HepG2 (cell line): ENCODE data around the gene ACBD7. TPM values are rescaled to one million over a fixed set of nuclear protein-coding genes. Genes with fewer than 3 reads are reported as not detected.
A peak's percentile ranks its signal among the peaks of the same experiment; 100 is the strongest.

Experiments
- KLF15 ChIP-seq: sonication (generic); formaldehyde crosslinking; IDR thresholded peaks from 2 replicates; pipeline ENCODE4 v1.8.1; 2023; ENCODE audit warnings: borderline replicate concordance, mild to moderate bottlenecking, inconsistent platforms, missing genetic modification reagents, mixed read lengths
- NFKBIZ ChIP-seq: IDR thresholded peaks from 2 replicates; pipeline ENCODE4 v1.6.1; 2018; ENCODE audit warnings: missing genetic modification reagents, missing compliant biosample characterization
- SSRP1 ChIP-seq: IDR thresholded peaks from 2 replicates; pipeline ENCODE4 v1.6.1; 2016; ENCODE audit warnings: control low read depth
- ZNF17 ChIP-seq: sonication (generic); formaldehyde crosslinking; IDR thresholded peaks from 2 replicates; pipeline ENCODE4 v1.5.0; 2020; ENCODE audit warnings: mild to moderate bottlenecking, missing genetic modification reagents
- ZNF180 ChIP-seq: sonication (generic); formaldehyde crosslinking; IDR thresholded peaks from 2 replicates; pipeline ENCODE4 v1.4.0; 2020; ENCODE audit warnings: low read depth, missing genetic modification reagents, borderline replicate concordance
- ZNF207 ChIP-seq: fragments of 450-650 bp; IDR thresholded peaks from 2 replicates; pipeline ENCODE4 v1.6.1; 2016; ENCODE audit warnings: antibody characterized with exemption, borderline replicate concordance
- polyA plus RNA-seq, 8 experiments: library from polyadenylated mRNA; depleted of rRNA in 3 of 8; stranded (reverse) in 7 of 8; unstranded in 1 of 8; fragments of >200 nt; fragmentation: Illumina TruSeq in 4 of 8; extraction: Trizol in 4 of 8; gene quantifications; 2 replicates each; pipeline versions ENCODE4 v1.2.1 to v1.2.3, GENCODE V29; 2011 to 2016; ENCODE audit warnings: low read depth in 4 of 8, missing spikeins in 1 of 8, mixed read lengths in 1 of 8; ENCODE audit not compliant: insufficient read depth in 1 of 8
- total RNA-seq, 5 experiments: library from RNA; depleted of rRNA; stranded (reverse); fragments of >200 nt; fragmentation: Illumina TruSeq; extraction: Trizol; gene quantifications; 2 replicates each; pipeline ENCODE4 v1.2.3, GENCODE V29; 2016; ENCODE audit warnings: low read depth in 1 of 5
- TF ChIP-seq, protein P1 (sequence below): sonication (generic); formaldehyde crosslinking; IDR thresholded peaks from one replicate; pipeline ENCODE4 v1.5.1; 2020; ENCODE audit warnings: mild to moderate bottlenecking, missing genetic modification reagents; ENCODE audit errors: not compliant biosample characterization
- TF ChIP-seq, protein P2 (sequence below): sonication (generic); formaldehyde crosslinking; IDR thresholded peaks from 2 replicates; pipeline ENCODE4 v1.9.0; 2021; ENCODE audit warnings: missing genetic modification reagents, borderline replicate concordance
- TF ChIP-seq, protein P3 (sequence below): sonication (generic); formaldehyde crosslinking; IDR thresholded peaks from 2 replicates; pipeline ENCODE4 v1.4.0; 2020; ENCODE audit warnings: missing genetic modification reagents, borderline replicate concordance
- TF ChIP-seq, protein P4 (sequence below): sonication (generic); formaldehyde crosslinking; IDR thresholded peaks from 2 replicates; pipeline ENCODE4 v1.4.0; 2020; ENCODE audit warnings: missing genetic modification reagents
- TF ChIP-seq, protein P5 (sequence below): sonication (generic); formaldehyde crosslinking; IDR thresholded peaks from 2 replicates; pipeline ENCODE4 v1.4.0; 2020; ENCODE audit warnings: missing genetic modification reagents

The ACBD7 gene
- total and polyA plus RNA-seq, 2 of the 13 experiments (the other 11 are each of a cell fraction or from before 2014, with no cell fraction given): 1.4 to 2.6 TPM

DNA sequence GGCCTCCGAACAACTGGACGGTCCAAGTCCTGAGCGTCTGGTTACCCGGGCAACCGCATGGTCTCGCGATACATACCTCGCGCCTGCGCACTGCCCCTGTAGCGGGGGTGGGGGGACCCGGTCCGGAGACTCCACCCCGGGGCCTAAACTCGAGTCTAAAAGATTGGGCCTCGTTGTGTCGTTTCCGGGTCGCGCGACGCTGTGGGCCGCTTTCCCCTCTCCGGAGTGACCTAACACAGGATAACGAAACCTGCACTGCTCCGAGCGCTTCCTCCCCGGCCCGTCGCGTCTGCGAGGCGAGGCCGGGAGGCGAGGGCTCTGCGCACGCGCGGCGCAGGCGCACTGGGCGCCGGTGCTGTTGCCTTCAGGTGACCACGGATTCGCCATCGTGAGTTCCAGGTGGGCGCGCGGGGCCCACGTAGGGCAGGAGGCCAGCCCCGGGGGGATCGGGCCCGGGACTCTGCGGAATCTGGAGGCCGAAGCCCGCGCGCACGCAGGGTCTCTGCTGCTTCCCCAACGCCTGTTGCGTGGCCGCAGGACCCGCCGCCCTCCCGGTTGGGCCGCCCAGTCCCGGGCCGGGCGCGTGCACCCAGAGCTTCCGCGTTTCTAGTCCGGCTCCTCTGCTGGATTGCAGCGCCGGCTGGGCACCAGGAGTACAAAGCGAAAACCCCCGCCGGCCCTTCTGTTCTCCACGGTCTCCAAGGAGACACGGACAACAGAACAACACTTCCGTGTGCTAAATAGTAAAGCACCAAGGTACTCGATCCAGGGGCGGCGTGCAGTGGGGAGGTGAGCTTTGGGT, 8.6 kb upstream of the ACBD7 start, which contains the start of gene RPP38 (continued):
- TF ChIP-seq, protein P1, sequence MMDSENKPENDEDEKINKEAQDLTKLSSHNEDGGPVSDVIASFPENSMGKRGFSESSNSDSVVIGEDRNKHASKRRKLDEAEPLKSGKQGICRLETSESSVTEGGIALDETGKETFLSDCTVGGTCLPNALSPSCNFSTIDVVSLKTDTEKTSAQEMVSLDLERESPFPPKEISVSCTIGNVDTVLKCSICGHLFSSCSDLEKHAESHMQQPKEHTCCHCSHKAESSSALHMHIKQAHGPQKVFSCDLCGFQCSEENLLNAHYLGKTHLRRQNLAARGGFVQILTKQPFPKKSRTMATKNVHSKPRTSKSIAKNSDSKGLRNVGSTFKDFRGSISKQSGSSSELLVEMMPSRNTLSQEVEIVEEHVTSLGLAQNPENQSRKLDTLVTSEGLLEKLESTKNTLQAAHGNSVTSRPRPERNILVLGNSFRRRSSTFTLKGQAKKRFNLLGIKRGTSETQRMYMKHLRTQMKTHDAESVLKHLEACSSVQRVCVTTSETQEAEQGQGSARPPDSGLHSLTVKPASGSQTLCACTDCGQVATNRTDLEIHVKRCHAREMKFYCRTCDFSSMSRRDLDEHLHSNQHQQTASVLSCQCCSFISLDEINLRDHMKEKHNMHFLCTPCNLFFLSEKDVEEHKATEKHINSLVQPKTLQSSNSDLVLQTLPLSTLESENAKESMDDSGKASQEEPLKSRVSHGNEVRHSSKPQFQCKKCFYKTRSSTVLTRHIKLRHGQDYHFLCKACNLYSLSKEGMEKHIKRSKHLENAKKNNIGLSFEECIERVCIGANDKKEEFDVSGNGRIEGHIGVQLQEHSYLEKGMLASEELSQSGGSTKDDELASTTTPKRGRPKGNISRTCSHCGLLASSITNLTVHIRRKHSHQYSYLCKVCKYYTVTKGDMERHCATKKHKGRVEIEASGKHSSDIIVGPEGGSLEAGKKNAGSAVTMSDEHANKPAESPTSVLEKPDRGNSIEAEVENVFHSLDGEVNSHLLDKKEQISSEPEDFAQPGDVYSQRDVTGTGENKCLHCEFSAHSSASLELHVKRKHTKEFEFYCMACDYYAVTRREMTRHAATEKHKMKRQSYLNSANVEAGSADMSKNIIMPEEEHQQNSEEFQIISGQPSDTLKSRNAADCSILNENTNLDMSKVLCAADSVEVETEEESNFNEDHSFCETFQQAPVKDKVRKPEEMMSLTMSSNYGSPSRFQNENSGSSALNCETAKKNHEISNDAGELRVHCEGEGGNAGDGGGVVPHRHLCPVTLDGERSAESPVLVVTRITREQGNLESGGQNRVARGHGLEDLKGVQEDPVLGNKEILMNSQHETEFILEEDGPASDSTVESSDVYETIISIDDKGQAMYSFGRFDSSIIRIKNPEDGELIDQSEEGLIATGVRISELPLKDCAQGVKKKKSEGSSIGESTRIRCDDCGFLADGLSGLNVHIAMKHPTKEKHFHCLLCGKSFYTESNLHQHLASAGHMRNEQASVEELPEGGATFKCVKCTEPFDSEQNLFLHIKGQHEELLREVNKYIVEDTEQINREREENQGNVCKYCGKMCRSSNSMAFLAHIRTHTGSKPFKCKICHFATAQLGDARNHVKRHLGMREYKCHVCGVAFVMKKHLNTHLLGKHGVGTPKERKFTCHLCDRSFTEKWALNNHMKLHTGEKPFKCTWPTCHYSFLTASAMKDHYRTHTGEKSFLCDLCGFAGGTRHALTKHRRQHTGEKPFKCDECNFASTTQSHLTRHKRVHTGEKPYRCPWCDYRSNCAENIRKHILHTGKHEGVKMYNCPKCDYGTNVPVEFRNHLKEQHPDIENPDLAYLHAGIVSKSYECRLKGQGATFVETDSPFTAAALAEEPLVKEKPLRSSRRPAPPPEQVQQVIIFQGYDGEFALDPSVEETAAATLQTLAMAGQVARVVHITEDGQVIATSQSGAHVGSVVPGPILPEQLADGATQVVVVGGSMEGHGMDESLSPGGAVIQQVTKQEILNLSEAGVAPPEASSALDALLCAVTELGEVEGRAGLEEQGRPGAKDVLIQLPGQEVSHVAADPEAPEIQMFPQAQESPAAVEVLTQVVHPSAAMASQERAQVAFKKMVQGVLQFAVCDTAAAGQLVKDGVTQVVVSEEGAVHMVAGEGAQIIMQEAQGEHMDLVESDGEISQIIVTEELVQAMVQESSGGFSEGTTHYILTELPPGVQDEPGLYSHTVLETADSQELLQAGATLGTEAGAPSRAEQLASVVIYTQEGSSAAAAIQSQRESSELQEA: peak; percentile 95
- TF ChIP-seq ZNF180 (CRISPR knock-in tag) (0 out of 2 replicates have a peak, but pooled peaks have one; percentile 13), ZNF17 (CRISPR knock-in tag) (0 out of 2 replicates have a peak, but pooled peaks have one; percentile 49), ZNF207 (no peak), NFKBIZ (CRISPR knock-in tag) (peak; percentile 57; the same call in 1 of the 2 replicates), SSRP1 (CRISPR knock-in tag) (no peak), KLF15 (CRISPR knock-in tag) (no peak; the same call in 1 of the 2 replicates)
- TF ChIP-seq, protein P2, sequence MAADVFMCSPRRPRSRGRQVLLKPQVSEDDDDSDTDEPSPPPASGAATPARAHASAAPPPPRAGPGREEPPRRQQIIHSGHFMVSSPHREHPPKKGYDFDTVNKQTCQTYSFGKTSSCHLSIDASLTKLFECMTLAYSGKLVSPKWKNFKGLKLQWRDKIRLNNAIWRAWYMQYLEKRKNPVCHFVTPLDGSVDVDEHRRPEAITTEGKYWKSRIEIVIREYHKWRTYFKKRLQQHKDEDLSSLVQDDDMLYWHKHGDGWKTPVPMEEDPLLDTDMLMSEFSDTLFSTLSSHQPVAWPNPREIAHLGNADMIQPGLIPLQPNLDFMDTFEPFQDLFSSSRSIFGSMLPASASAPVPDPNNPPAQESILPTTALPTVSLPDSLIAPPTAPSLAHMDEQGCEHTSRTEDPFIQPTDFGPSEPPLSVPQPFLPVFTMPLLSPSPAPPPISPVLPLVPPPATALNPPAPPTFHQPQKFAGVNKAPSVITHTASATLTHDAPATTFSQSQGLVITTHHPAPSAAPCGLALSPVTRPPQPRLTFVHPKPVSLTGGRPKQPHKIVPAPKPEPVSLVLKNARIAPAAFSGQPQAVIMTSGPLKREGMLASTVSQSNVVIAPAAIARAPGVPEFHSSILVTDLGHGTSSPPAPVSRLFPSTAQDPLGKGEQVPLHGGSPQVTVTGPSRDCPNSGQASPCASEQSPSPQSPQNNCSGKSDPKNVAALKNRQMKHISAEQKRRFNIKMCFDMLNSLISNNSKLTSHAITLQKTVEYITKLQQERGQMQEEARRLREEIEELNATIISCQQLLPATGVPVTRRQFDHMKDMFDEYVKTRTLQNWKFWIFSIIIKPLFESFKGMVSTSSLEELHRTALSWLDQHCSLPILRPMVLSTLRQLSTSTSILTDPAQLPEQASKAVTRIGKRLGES (CRISPR knock-in tag): peak; percentile 76; the same call in 1 of the 2 replicates
- TF ChIP-seq, protein P3, sequence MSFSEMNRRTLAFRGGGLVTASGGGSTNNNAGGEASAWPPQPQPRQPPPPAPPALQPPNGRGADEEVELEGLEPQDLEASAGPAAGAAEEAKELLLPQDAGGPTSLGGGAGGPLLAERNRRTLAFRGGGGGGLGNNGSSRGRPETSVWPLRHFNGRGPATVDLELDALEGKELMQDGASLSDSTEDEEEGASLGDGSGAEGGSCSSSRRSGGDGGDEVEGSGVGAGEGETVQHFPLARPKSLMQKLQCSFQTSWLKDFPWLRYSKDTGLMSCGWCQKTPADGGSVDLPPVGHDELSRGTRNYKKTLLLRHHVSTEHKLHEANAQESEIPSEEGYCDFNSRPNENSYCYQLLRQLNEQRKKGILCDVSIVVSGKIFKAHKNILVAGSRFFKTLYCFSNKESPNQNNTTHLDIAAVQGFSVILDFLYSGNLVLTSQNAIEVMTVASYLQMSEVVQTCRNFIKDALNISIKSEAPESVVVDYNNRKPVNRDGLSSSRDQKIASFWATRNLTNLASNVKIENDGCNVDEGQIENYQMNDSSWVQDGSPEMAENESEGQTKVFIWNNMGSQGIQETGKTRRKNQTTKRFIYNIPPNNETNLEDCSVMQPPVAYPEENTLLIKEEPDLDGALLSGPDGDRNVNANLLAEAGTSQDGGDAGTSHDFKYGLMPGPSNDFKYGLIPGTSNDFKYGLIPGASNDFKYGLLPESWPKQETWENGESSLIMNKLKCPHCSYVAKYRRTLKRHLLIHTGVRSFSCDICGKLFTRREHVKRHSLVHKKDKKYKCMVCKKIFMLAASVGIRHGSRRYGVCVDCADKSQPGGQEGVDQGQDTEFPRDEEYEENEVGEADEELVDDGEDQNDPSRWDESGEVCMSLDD (CRISPR knock-in tag): peak; percentile 86; the same call in 1 of the 2 replicates
- TF ChIP-seq, protein P4, sequence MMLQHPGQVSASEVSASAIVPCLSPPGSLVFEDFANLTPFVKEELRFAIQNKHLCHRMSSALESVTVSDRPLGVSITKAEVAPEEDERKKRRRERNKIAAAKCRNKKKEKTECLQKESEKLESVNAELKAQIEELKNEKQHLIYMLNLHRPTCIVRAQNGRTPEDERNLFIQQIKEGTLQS: no peak
- TF ChIP-seq, protein P5, sequence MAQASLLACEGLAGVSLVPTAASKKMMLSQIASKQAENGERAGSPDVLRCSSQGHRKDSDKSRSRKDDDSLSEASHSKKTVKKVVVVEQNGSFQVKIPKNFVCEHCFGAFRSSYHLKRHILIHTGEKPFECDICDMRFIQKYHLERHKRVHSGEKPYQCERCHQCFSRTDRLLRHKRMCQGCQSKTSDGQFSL: peak; percentile 19; the same call in 1 of the 2 replicates
